Inflammatory macrophage treated with lipopolysaccharide for 1 hour (primary cell): ENCODE data around the gene PLA2G5.
"Not testable (repeated sequence)": the region's sequence is repeated elsewhere in the genome, so short reads cannot be mapped to it uniquely, and the experiment has no call there.

Source experiments
- DNase-seq, 2 donors: peaks; one replicate each; pipeline ENCODE4 v3.0.0-alpha.2; 2020 to 2022

Gene PLA2G5, protein sequence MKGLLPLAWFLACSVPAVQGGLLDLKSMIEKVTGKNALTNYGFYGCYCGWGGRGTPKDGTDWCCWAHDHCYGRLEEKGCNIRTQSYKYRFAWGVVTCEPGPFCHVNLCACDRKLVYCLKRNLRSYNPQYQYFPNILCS

DNA sequence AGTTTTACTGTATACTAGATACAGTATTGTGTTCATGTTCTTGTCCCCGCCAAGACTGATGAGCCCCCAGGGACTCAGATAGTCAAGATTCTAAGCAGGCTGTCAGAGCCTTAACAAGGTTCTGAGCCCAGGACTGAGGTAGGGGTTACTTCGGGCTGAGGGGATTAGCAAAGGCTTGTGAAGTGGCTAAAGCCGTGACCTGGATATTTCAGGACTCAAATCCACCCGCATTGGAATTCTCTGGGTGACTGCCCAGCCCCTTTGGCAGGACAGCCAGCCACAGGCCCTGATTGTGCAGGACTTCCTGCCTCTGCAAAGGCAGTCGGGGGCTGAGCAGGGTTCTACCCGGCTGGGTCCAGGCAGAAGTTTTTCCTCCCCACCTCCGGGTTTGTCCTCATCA, at the start of gene PLA2G5:
Gene PLA2G5, plus strand, starts transcription at position 321 of the 400 bp plus-strand sequence. CDS start 14,637 bp downstream, outside the sequence.
- no peak for DNase-seq

DNA sequence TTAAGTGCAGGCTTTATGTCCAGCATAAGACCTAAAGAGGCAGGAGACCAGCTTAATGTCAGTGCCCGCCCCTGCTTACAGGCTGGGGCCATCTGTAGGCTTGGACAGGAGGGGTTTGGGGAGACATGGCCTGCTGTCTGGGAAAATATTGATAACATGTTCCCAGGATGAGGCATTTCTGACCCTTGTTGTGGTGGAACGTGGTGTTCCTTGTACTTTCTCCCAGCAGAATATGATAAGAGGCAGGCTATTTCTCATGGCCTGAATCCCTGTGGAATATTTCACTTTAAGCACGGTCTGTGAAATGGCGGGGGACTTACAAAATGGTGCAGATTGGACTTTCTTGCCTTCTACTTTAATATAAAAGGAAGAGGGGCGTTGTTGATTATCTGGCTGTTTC, 41.9 kb upstream of the PLA2G5 start:
- DNase-seq, result no peak

DNA sequence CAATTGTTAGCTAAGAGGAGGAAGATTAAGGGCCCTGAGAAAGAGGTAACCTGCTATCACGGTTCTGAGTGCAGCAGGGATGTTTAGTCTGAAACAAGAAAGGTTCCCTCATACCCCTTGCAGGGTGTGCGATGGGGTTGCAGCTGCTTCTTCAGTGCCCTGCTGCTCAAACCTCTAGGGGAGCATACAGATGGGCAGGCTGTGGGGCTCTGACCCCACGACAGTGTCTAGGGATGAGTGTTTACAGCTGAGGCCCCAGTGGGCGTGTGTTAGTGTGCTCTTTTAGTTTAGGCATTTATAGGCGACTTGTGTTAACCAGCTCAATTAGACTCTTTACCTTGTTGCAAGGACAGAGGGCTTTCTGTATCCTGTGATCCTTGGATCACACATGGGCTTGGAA, 41.3 kb upstream of the PLA2G5 start:
- no peak for DNase-seq

DNA sequence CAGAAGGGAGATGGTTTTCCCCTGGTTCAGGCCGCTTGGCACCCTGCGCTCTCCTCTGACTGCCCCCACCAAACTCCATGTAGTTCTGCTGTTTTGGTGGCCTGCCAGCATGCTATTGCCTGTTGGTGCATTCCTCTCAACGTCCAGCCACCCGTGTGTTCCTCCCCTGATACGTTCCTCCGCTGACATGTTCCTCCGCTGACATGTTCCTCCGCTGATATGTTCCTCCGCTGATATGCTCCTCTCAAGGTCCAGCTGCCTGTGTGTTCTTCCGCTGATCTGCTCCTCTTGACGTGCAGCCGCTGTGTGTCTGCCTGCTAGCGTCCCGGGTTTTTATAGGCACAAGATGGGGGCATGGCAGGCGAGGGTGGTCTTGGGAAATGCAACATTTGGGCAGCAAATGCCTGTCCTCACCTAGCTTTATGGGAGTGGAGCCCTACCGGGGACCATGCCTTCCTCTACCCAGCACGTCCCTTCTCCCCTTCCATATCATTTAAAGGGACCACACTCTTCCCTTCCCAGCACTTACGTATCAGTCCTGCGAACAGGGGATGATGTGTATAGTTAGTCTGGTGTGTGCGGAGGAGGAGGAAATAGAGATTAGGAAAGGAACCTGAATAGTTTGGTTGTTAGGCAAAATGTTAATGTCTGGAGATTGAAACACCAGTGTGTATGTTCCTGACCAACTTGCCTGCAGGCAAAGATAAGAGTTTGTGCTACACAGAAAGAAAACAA, 40.6 kb upstream of the PLA2G5 start:
- DNase-seq, result no peak

DNA sequence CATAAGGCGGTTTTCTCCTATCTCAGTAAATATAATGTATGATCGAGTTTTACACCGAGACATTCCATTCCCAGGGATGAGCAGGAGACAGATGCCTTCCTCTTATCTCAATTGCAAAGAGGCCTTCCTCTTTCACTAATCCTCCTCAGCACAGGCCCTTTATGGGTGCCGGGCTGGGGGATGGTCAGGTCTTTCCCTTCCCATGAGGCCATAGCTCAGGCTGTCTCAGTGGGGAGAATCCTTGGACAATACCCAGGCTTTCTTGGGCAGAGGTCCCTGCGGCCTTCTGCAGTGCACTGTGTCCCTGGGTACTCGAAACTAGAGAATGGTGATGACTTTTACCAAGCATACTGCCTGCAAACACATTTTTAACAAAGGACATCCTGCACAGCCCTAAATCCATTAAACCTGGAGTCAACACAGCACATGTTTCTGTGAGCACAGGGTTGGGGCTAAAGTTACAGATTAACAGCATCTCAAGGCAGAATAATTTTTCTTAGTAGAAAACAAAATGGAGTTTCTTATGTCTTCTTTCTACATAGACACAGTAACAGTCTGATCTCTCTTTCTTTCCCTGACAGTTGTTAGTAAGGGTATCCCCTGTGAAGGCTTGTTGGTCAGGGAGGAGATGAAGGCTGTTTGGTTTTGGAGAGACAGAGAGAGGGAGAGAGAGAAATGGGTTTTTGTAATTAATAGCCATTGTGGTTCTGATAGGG, 39.4 kb upstream of the PLA2G5 start:
- not testable (repeated sequence) for DNase-seq

DNA sequence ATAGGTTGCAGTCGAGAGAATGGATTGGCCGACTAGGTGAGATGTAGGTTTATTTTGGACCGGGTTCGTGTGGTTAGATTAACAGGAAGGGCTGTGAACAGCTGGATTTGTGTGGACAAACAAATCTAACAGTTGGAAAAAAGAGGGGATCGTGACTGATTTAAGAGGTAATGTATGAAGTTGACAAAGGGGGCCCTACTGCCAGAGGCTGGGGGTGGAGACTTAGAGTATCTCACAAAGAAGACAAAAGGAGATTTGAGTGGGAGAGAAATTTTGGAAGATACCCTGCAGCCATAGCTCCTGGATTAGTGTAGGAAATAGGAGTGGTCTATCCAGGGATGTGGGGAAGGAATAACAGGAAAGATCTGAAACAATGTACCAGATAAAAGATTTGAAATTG, 38.8 kb upstream of the PLA2G5 start:
- no peak for DNase-seq

DNA sequence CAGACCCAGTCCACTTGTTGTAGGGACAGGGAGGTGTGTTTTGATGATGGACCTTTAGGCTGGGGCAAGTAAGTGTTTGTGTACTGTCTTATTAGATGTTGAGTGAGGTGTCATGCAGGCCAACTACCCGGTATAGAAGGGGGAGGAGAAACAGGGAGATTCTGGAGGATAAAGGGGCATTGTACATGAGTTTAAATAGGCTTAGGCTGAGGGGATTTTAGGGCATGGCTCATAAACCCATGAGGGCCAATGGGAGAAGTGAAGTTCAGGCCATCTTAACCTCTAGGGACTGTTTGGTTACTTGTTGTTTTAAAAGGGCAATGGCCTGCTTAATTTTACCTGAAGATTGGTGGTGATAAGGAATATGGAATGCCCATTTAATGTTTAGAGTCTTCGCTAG, 38.2 kb upstream of the PLA2G5 start:
- DNase-seq, result no peak

DNA sequence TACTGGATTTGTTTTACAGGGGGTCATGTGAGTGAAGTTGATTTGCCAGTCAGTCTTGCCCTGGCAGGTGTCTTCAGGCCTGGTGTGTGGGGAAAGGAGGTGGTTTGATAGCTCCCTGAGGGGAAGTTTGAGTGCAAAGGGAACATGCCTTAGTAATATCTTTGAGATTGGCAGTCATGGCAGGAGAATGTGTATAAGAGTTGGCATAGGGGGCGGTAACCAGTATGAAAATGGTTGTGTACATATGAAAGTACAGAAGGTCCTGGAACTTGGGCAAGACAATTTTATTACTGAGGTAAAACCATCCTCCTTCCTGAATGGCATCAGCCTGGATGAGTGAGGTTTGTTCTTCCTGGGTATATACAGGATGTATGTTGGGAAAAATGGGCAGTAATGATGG, 37.6 kb upstream of the PLA2G5 start:
- DNase-seq, result no peak

DNA sequence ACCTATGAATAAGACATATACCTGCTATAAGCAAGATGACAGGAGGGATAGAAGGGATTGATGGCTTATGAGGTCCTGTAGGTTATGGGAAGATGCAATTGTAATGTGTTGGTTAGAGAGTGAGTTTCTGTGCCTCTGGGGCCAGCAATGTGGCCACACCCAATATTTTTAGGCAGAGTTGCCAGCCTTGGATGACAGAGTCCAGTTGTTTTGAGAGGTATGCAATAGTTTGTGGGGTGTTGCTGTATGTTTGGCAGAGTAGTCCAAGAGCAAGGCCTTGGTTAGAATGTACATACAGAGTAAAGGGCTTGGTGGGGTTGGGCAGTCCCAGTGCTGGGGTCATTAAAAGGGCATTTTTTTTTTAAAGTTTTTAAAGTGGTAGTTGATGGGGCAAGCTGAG, 36.6 kb upstream of the PLA2G5 start:
- DNase-seq, result no peak

DNA sequence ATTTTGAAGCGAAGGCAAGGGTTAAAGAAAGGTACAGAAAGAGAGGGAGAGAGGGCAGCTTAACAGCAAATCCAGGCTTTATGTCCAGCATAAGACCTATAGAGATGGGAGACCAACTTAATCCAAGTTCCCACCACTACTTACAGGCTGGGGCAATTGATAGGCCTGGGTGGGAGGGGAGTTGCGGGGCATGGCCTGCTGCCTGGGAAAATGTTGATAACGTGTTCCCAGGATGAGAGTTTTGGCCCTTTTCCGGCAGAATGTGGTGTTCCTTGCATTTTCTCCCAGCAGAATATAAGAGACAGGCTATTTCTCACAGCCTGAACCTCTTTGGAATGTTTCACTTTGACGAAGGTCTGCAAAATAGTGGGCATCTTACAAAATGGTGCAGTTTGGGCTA, 34.9 kb upstream of the PLA2G5 start:
- no peak for DNase-seq

DNA sequence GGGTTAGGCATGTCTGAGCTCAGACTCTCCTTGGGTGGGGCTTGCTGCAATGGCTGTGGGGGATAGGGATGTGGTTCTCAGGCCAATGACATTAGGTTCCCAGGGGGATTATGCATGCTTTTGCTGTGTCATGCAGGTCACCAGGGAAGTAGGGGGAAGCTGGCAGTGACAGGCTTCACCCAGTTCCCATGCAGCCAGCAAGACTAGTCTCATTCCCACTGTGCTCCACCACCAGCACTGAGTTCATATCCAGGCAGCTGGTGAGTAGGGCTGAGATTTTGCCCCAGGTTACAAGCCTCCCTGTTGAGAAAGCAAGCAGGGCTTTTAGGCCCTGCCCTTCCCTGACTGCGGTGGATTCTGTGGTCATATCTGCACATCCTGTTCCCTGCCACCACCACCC, 32.1 kb upstream of the PLA2G5 start:
- DNase-seq, result no peak

DNA sequence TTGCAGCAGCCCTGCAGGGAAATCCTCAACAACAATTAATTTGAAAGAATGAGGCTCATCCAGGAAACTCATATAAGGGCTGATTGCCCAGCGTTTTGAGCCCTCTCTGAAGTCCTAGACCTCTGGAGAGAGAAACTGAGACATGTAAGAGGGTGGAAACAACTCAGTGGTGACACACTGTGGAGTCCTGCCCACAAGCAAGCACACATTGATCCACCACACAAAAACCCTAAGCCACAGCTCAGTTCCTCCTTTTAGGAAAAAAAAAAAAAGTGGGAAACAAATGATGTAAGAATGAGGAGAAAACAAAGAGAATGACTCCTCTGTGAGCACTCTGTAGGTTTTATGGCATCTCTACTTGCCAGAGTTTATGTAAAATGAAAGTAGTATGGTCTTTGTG, 22.9 kb upstream of the PLA2G5 start:
- peak; percentile 62 to 73 for DNase-seq

DNA sequence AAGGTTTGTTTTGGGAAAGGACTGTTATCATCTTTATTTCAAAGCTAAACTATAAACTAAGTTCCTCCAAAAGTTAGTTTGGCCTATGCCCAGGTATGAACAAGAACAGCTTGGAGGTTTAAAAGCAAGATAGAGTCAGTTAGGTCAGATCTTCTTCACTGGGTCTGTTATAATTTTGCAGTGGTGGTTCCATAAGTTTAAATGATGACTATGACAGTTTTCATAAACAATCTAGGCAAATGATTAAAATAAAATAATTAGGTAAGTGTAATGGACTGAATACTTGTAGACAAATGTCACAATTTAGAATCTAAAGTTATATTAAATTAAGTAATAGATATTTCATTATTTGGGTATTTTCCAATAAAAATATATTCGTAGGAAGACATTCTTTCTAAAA, 21.4 kb upstream of the PLA2G5 start:
- DNase-seq, result no peak

DNA sequence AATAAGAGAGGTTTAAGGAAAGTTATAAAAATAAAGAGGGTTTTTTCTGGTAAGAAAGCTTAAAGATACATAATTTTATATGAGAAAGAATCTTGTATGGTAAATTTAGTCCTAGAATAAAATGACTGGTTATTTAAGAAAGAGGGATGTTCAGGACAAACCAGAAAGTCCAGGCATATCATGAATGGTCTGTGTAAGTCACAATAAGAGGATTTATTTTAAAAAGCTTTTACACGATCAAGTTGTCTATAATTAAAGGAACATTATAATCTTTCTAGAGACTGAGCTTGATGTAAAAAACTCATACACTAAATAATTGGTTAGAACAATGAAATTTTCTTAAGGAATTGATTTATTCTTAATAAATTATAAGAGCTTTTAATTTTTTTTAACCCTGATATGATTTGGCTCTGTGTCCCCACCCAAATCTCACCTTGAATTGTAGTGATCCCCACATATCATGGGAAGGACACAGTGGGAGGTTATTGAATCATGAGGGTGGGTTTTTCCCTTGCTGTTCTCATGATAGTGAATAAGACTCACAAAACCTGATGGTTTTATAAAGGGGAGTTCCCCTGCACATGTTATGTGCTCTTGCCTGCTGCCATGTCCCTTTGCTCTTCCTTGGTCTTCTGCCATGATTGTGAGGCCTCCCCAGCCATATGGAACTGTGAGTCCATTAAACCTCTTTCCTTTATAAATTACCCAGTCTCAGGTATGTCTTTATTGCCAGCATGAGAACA, 20.8 kb upstream of the PLA2G5 start:
- peak in 1 of 2 donors; percentile 25 for DNase-seq

DNA sequence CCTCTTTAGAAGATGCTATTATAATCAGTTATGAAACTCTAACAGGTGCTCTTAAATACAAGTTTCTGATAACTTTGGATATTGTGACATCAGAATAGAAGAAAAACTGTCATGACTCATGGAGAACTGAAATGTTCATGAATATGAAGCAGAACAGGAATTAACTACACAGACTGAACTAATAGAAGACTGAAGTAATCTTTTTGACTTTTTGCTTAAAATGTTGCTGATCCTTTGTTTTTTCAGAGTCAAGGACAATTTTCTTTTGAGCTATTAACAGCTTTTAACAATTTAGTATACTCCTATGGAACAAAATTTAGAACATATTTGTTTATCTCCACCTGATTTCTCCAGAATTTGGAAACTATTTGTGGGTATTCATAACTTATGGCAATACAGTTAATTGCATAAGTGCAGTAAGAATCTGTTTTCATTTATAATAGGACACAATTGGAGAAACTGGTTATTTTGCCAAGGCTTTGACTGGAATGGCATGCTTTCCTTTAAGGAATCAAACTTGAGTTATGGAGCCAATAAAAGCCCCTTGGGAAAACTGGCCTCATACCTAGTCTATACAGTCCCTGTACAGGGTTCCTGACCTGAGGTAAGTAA, 18.7 kb upstream of the PLA2G5 start:
- DNase-seq, result no peak

DNA sequence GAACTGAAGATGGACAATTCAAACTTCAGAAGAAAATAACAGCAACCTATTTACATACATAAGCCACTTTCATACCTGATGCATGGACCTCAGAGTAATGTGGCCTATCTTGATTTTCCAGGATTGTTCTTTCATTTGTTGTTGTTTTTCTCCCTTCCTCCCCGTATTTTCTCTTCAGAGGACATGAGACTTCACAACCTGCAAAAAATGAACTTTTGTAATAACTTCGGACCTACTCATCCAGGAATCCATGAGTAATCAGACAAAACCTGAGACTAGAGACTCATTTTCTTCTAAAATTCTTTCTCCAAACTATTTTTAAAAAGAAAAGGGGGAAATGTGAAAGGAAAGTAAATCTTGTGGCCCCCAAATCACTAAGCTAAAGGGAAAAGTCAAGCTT, 17.6 kb upstream of the PLA2G5 start:
- DNase-seq, result no peak

DNA sequence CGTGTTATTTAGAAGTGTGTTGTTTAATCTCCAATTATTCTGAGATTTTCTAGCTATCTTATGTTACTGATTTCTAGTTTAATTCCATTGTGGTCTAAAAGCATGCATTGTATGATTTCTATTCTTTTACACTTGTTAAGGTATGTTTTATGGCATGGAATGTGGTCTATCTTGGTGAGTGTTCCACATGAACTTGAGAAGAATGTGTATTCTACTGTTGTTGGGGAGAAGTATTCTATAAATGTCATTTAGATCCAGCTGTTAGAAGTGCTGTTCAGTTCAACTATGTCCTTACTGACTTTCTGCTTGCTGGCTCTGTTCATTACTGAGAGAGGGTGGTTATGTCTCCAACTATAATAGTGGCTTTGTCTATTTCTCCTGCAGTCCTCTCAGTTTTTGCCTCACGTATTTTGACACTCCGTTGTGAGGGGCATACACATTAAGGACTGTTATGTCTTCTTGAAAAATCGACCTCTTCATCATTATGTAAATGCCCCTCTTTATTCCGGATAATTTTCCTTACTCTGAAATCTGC, 12.0 kb upstream of the PLA2G5 start:
- DNase-seq, result no peak

DNA sequence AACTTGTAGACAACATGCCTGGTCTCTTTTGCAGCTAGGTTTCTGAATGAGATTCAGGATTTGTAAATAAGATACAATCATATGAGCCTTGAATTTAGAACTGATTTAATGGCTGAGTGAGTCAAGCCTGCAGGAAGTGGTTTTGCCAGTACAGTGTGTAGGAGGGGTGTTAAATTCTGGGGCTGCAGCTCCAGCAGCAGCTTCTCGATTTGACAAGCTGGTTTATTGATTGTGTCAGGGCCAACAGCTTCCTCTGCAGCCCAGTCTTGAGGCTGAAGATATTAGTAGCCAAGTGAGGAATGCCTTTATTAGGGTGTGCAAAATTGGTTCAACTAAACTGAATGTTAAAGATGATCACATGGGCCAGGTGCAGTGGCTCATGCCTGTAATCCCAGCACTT, 11.5 kb upstream of the PLA2G5 start:
- DNase-seq, result peak; percentile 79 to 86

DNA sequence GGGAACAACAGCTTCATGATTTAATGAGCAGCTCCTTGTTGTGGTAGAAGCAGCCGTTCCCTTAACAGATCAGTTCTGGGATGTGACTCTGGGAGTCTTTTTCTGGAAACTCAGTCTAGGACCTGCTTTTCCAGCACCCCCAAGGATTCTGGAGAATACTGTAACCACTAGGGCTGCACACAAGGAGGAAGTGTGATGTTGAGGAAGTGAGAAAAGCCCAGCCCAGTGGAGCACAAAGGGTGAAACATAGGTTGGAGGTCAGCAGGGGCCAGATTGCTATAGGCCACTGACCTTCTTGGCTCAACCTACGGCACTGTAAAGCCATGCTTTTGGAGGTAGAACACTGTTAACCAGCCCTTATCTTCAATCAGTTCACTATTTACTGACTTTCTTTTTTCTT, 10.1 kb upstream of the PLA2G5 start:
- peak; percentile 64 to 67 for DNase-seq

DNA sequence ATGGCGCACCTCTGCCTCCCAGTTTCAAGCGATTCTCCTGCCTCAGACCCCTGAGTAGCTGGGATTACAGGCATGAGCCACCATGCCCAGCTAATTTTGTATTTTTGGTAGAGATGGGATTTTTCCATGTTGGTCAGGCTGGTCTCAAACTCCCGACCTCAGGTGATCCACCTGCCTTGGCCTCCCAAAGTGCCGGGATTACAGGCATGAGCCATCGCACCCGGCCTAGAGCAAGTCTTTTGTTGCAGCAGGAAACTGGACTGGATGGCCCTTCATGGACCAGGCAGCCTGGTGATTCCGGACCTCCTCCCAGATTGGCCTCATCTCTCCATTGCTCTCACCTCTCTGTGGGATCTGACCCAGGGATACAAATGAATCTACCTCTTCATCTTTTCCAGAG, 9.2 kb upstream of the PLA2G5 start:
- DNase-seq, result not testable (repeated sequence)

DNA sequence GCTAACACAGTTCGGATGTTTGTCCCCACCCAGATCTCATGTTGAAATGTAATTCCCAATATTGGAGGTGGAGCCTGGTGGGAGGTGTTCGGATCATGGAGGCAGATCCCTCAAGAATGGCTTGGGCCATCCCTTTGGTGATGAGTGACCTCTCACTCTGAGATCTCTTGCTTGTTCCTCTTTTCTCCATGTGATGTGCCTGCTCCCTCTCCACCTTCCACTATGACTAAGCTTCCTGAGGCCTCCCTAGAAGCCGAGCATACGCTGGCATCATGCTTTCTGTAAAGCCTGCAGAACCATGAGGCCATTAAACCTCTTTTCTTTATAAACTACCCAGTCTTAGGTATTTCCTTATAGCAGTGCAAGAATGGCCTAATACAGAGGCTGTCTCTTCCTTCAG, 8.1 kb upstream of the PLA2G5 start:
- peak in 1 of 2 donors; percentile 34 for DNase-seq

DNA sequence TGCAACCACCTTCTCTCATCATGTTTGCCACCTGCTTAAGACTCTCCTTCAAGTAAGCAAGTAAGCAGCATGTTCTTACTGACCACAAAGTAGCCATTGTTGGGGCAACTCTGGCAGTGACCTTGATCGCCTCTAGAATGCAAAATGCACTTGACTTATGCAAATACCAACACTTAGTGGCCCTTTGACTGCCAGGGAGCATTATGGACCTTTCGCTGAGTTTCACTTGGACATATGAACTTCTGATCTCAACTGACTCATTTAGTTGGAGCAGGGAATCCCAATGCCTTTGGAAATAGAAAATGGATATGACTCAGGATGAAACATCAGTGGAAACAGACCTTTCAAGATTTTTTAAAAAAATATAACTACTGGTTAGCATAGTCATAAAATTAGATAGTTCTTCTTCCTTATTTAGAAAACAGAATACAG, 6.1 kb upstream of the PLA2G5 start:
- no peak for DNase-seq

DNA sequence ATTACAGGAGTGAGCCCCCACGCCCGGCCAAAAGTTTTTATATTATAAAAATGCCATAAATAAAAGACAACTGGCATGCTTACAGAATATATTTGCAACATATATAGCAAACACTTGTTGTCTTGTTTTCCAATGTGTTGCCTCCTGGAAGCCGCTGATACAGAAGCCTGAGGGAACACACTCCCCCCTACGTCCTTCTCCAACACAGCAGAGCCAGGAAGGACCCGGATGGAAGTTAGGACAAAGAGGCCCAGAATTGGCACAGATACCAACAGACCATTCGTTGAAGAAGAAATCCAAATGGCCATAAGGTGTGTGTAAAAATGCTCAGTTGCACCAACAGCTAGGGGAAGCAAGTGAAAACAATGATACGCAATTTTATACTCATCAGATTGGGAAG, 1.3 kb upstream of the PLA2G5 start:
- no peak for DNase-seq
